GM18951 (cell line): ENCODE measurements around the gene TMEM219.

Experiments
- POLR2A ChIP-seq: IDR thresholded peaks from 4 replicates; pipeline ENCODE4 v1.6.1; 2011; ENCODE audit warnings: mild to moderate bottlenecking; ENCODE audit not compliant: insufficient read length, insufficient read depth; ENCODE audit errors: extremely low read depth
- in situ Hi-C: fragments of 300-500 bp; cut with MboI; formaldehyde crosslinking; loops from one replicate; pipeline ENCODE4 v1.12.0; 2022; ENCODE audit warnings: low sequenced_read_pairs, mixed read lengths, inconsistent platforms; ENCODE audit not compliant: unreplicated experiment

Gene TMEM219

DNA sequence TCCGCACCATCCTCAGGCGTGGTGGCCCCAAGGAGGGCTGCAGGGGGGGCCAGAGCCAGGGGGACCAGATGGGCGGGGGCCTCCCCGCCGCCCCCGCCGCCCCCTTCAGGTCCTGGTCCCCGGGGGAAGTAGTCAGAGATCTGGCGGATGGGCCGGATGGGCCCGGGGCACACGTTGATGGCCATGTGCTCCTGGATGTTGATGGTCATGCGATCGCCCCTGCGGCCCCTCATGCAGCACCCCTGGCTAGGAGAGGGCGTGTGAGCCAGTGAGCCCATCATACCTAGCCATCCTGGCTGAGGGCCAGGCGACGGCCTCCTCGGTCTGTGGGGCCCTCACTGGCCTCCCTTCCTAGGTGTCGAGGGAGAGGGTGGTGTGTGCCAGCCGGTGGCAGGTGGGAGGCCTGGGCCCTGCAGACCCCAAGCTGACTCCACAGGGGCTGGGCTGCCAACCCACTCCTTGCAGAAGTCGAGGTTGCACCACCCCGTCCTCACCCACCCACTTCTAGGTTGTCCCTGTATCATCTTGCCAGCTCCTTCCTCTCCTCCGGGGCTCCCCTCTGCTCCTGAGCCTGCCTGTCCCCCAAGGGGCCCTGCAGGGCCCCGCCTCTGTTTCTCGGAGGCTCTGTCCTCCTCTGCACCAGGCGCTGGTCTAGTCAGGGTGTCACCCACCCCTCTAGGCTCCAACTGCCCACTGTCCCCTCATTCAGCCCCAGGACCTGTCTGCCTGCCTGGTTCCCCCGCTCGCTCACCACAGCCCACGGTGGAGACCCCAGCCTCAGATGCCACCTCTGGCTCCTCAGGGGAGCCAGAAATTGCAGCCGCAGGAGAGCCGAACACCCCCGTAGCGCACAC is 48.3 kb downstream of the TMEM219 start:
- TF ChIP-seq POLR2A: no peak
- in situ Hi-C loops: loop anchor here (25.0 kb wide), 1 partner anchor 323 kb away; the partner anchor contains the start of gene QPRT

DNA sequence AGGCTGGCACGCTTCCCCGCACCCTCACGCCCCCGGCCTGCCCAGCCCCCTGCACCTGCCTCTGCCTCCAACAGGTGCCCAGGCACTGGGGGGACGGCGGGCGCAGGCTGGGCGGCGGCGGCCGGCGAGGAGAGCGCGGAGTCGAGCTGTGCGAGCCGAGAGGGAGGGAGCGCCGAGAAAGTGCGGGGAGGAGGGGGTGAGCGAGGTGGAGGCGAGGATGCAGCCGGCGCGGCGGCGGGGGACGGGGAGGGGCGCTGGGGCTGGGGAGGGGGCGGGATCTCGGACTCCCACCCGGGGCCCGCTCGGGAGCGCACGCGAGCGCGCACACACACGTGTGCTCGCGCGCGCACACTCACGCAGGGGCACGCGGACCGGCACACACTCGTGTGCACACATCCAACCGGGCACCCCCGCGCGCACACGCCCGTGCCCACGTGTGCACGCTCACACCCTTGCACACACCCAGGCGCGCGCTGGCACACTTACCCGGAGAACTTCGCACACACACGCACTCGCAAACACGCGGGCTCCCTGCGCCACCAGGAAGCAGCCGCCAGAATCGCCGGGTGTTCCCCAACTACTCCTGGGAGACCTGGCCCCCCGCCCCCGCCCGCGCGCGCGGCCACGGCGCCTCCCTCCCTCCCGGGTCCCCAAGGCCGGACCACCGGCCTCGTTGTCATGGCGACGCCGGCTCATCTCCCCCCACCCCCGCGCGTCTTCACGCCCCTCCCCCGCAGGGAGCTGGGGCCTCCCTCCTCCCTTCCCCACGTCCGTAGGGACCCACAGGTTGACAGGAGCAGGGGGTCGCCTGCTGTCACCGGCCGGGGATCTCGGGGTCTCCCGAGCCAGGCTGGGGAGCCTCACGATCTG is 49.2 kb downstream of the TMEM219 start, which contains the start of gene DOC2A:
TSS of gene DOC2A (minus strand) at position 184 of the 870 bp plus-strand sequence. CDS start 805 bp downstream, outside the sequence.
- TF ChIP-seq POLR2A: no peak
- in situ Hi-C loops: loop anchor here (25.0 kb wide), 1 partner anchor 324 kb away; the partner anchor contains the start of gene QPRT

DNA sequence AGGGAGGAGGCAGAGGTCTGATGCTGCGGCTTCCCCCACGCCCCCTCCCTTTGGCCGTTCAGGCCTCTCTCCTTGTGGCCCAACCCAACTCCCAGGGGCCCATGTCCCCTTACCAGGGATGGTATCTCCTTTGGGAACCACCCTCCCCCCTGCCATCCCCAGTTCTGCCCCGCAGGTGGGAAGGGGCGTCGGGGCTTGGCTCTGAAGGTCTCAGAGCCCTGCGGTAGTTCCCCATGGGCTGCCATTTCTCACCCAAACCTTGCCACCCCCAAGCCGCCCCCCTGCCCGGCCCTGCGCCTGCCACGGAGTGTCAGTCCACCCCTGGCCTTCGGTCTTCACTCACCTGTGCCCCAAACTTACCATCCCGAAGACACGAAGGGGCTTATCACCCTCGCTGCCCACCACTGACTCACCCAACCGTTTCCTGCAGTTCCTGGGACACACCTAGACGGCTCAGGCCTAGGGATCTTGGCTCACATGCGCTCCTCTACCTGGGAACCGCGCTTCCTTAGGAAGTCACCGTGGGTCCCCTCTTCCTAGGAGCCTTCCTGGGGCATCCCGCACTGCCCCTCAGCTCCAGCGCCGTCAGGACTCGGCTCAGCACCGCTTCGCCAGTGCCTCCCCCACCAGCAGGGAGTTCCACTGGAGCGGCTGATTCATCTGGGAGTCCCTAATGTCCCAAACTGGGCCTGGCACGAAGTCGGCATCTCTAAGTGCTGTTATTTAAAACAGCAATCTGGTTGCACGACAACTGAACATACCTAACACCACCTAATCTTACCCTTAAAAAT is 50.0 kb downstream of the TMEM219 start:
- no peak for TF ChIP-seq POLR2A
- in situ Hi-C loops: loop anchor here (25.0 kb wide), 1 partner anchor 325 kb away; the partner anchor contains the start of gene QPRT

DNA sequence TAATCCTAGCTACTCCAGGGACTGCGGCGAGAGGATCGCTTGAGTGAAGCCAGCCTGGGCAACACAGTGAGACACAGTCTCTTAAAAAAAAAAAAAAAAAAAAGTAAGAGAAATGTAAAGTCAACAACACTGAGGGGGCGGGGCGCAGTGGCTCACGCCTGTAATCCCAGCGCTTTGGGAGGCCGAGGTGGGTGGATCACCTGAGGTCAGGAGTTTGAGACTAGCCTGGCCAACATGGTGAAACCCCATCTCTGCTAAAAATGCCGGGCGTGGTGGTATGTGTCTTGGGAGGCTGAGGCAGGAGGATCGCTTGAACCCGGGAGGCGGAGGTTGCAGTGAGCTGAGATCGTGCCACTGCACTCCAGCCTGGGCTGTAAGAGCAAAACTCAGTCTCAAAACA is 50.7 kb downstream of the TMEM219 start:
- in situ Hi-C loops: loop anchor here (25.0 kb wide), 1 partner anchor 325 kb away; the partner anchor contains the start of gene QPRT

DNA sequence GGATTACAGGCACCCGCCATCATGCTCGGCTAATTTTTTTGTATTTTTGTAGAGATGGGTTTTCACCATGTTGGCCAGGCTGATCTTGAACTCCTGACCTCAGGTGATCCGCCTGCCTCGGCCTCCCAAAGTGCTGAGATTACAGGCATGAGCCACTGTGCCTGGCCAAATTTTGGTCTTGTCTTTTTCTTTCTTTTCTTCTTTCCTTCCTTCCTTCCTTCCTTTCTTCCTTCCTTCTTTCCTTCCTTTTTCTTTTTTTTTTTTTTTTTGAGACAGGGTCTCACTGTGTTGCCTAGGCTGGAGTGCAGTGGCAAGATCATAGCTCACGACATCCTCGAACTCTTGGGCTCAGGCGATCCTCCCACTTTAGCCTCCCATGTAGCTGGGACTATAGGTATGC is 53.6 kb downstream of the TMEM219 start:
- in situ Hi-C loops: loop anchor here (25.0 kb wide), 1 partner anchor 328 kb away; the partner anchor contains the start of gene QPRT

DNA sequence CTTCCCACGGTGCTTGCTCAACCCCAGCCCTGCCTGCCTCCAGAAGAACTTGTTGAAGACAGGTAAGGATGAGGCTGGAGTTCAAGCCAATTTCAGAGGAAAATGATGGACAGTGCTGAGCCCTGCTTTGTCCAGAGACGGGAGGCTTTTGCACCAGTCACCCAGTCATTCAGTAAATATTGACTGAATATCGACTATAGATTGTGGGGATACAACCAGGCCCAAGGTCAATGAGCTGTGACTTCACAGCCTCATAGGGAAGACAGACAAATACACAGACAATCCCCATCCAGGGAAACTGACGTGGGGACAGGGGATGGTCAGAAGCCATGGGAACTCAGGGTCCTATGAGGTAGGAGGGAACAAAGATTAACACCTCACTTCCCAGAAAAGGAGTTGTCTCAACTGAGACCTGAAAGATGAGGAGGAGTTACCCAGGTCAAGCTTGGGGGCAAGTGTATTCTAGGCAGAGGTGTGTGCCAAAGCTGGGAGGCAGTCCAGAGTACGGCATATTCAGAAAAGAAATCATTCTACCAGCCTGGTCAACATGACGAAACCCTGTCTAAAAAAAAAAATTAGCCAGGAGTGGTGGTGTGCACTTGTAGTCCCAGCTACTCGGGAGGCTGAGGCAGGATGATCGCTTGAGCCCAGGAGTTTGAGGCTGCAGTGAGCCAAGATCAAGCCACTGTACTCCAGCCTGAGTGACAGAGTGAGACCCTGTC is 54.8 kb downstream of the TMEM219 start:
- in situ Hi-C loops: loop anchor here (25.0 kb wide), 1 partner anchor 329 kb away; the partner anchor contains the start of gene QPRT
- TF ChIP-seq POLR2A: no peak

DNA sequence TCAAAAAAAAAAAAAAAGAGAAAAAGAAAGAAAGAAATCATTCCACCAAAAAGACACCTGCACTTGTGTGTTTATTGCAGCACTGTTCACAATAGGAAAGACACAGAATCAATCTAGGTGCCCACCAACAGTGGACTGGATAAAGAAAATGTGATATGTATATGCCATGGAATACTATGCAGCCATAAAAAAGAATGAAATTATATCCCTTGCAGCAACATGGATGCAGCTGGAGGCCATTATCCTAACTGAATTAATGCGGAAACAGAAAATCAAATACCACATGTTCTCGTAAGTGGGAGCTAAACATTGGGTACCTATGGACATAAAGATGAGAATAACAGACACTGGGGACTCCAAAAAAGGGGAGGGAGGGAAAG is 55.4 kb downstream of the TMEM219 start:
- in situ Hi-C loops: loop anchor here (25.0 kb wide), 1 partner anchor 330 kb away; the partner anchor contains the start of gene QPRT
- no peak for TF ChIP-seq POLR2A

DNA sequence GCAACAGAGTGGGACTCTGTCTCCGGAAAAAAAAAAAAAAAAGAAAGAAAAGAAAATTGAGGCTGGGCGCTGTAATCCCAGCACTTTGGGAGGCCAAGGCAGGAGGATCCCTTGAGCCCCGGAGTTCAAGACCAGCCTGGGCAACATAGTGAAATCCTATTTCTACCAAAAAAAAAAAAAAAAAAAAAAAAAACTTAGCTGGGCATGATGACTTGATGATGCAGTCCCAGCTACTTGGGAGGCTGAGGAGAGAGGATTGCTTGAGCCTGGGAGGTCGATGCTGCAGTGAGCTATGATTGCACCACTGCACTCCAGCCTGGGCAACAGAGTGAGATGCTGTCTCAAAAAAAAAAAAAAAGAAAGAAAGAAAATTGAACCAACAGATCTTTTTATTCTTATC is 56.1 kb downstream of the TMEM219 start:
- in situ Hi-C loops: loop anchor here (25.0 kb wide), 1 partner anchor 331 kb away; the partner anchor contains the start of gene QPRT

DNA sequence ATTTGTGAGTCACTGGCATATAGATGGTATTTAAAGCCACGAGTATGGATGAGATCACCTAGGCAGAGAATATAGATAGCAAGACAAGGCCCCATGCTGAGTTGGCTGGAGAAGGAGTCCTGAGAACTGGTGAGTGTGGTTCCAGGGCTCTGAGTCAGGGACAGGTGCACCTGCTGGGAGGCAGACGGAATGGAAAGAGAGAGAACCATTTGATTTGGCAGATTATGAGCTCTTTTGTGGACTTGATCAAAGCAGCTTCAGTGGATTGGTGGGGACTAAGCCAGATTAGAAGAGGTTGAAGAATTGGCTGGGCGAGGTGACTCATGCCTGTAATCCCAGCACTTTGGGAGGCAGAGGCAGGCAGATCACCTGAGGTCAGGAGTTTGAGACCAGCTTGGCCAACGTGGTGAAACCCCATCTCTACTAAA is 56.9 kb downstream of the TMEM219 start:
- no peak for TF ChIP-seq POLR2A
- in situ Hi-C loops: loop anchor here (25.0 kb wide), 1 partner anchor 331 kb away; the partner anchor contains the start of gene QPRT
